Subcutaneous abdominal adipose tissue (tissue), 5 donors: Measurements from ENCODE around the gene TBKBP1.

Experiments used
- H3K27ac ChIP-seq: one replicate; pipeline ENCODE4 v1.7.0; 2013; ENCODE audit warnings: low read depth, mild to moderate bottlenecking, inconsistent platforms, low read length, moderate library complexity
- H3K27me3 ChIP-seq, 5 donors: one replicate each; pipeline ENCODE4 v1.7.0; 2013; ENCODE audit warnings: low read length in 5 of 5, inconsistent platforms in 1 of 5; ENCODE audit not compliant: control insufficient read depth in 5 of 5, insufficient read depth in 4 of 5
- H3K36me3 ChIP-seq, 5 donors: one replicate each; pipeline ENCODE4 v1.7.0; 2013; ENCODE audit warnings: low read length in 5 of 5; ENCODE audit not compliant: control insufficient read depth in 5 of 5, insufficient read depth in 5 of 5
- H3K4me1 ChIP-seq, 5 donors: one replicate each; pipeline ENCODE4 v1.7.0; 2013; ENCODE audit warnings: low read length in 5 of 5, mild to moderate bottlenecking in 3 of 5, moderate library complexity in 1 of 5; ENCODE audit not compliant: control insufficient read depth in 5 of 5, insufficient read depth in 5 of 5
- H3K4me3 ChIP-seq, 5 donors: one replicate each; pipeline ENCODE4 v1.7.0; 2013; ENCODE audit warnings: low read length in 5 of 5, low read depth in 1 of 5
- H3K9ac ChIP-seq, 5 donors: one replicate each; pipeline ENCODE4 v1.7.0; 2013; ENCODE audit warnings: low read length in 5 of 5, mild to moderate bottlenecking in 4 of 5, moderate library complexity in 3 of 5
- H3K9me3 ChIP-seq, 5 donors: one replicate each; pipeline ENCODE4 v1.7.0; 2013; ENCODE audit warnings: low read length in 5 of 5; ENCODE audit not compliant: control insufficient read depth in 5 of 5
- donor health status: healthy.
- donor health status: healthy.
- donor health status: healthy.
- donor health status: healthy.
- donor health status: healthy.

TBKBP1 gene

DNA sequence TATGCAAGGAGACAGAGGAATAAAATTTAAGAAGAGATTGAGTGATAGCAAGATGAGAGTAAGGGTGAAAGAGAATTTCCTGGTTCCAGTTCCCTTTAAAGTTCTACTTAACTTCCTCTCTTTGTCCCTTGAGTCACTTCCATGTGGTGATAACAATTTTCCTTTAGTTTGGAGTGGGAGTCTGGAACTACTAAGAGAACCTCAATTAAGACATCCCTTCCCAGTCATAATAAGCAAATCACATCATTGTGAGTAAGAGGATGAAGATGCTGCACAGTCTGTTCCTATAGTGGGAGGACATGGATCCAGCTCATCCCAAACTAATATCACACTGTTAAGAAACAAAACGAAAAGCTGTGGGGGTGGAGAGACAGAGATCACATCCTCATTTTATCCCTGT lies 63.4 kb downstream of the TBKBP1 start:
- Histone ChIP-seq H3K4me1 (no peaks in the 10 kb centered on the region), H3K27me3 (peaks cover 0 to 1% (median 0%) of the 10 kb centered on the region in 5 donors), H3K27ac (no peak overlapping the region), H3K4me3 (no peak overlapping the region), H3K9me3 (peaks cover 3 to 23% (median 13%) of the 10 kb centered on the region in 5 donors), H3K36me3 (no peaks in the 10 kb centered on the region), H3K9ac (no peak overlapping the region)

DNA sequence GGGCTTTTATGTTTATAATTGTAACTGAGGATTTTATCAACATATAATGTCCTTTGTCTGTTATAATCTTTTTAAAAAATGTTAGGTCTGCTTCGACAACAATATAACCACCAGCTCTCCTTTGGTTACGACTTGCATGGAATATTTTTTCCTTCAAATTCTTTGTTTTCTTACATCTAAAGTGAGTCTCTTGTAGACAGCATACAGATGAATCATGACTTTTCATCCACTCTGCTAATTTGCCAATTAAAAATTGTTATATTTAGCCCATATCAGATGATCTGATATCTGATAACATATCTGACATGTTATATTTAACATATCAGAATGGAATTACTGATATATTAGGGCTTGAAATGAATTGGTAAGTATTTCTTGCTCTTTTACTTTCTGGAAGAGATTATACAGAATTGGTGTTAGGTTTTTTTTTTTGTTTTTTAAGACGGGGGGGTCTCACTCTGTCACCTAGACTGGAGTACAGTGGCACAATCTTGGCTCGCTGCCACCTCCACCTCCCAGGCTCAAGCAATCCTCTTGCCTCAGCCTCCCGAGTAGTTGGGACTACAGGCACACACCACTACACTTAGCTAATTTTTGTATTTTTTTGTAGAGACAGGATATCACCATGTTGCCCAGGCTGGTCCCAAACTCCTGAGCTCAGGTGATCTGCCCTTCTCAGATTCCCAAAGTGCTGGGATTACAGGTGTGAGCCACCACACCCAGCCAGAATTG lies 66.6 kb downstream of the TBKBP1 start:
- Histone ChIP-seq H3K27me3 (no peaks in the 10 kb centered on the region), H3K4me3 (no peak overlapping the region), H3K9me3 (peaks cover 5 to 30% (median 17%) of the 10 kb centered on the region in 5 donors), H3K27ac (no peak overlapping the region), H3K4me1 (no peaks in the 10 kb centered on the region), H3K9ac (no peak overlapping the region), H3K36me3 (no peaks in the 10 kb centered on the region)
